AG04449 (cell line): ENCODE results near the gene EPHA6.

Source experiments
- CTCF ChIA-PET: fragments of 350-600 bp; formaldehyde crosslinking; extraction: SDS; loops from one replicate; lab custom pipeline; 2021; ENCODE audit warnings: antibody characterized with exemption; lab: Yijun Ruan, JAX
- POLR2A ChIA-PET: fragments of 400-600, 350-600 bp; formaldehyde crosslinking; extraction: SDS; loops from one replicate; lab custom pipeline; 2020; ENCODE audit warnings: antibody characterized with exemption, inconsistent platforms; lab: Yijun Ruan, JAX
- DNase-seq: peaks from one replicate; pipeline ENCODE4 v3.0.0-alpha.2; 2010; ENCODE audit warnings: low read depth, low spot score
- H3K4me3 ChIP-seq: 2 replicates; pipeline ENCODE4 v1.5.1; 2011; ENCODE audit warnings: low read depth, mild to moderate bottlenecking, control low read depth, low read length
- CTCF ChIP-seq: IDR thresholded peaks from one replicate; pipeline ENCODE4 v1.5.1; 2011; ENCODE audit warnings: mild to moderate bottlenecking, moderate library complexity, low read length, control low read depth, inconsistent platforms; ENCODE audit not compliant: insufficient read depth; ENCODE audit errors: missing control alignments

EPHA6 gene

GRCh38 chr3:97359977-97360376 is 545.6 kb downstream of the EPHA6 start:
- TF ChIP-seq CTCF, result no peak
- no peak overlapping the region for H3K4me3 ChIP-seq
- ChIA-PET CTCF (no interaction called here), POLR2A (no interaction called here)
- no peak for DNase-seq

- H3K4me3 ChIP-seq, result no peak overlapping the region
- no peak for TF ChIP-seq CTCF
- POLR2A ChIA-PET, result no interaction called here
- DNase-seq, result no peak
- CTCF ChIA-PET, result no interaction called here
Measured at GRCh38 chr3:97360804-97361203, 546.4 kb downstream of the EPHA6 start.

- DNase-seq, result no peak
- ChIA-PET POLR2A (no interaction called here), CTCF (no interaction called here)
- no peak for TF ChIP-seq CTCF
- H3K4me3 ChIP-seq, result no peak overlapping the region
Measured at GRCh38 chr3:97384583-97384982, 570.2 kb downstream of the EPHA6 start.

- no peak for DNase-seq
- no peak overlapping the region for H3K4me3 ChIP-seq
- no peak for TF ChIP-seq CTCF
- POLR2A ChIA-PET, result no interaction called here
- CTCF ChIA-PET, result no interaction called here
Measured at GRCh38 chr3:97388774-97389173, 574.4 kb downstream of the EPHA6 start.

DNA sequence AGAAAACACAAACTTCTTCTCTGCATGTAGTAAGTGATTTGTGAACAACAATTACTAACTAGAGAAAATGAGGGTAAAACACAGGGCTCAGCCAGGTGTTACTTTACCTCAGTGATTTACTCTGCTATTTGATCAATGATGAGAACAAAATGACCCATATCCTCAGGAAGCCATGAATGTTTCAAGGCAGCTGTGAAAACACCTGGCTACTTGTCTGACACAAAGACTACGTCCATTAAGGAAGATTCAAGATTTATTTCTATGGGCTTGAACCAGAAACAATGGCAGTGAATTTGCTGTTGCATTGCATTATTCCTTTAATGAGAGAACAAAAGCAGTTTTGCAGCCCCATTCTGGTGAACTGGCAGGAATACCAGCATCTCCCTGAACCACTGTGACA is 575.5 kb downstream of the EPHA6 start:
- ChIA-PET POLR2A (no interaction called here), CTCF (no interaction called here)
- DNase-seq, result no peak
- no peak overlapping the region for H3K4me3 ChIP-seq
- no peak for TF ChIP-seq CTCF

GRCh38 chr3:97391167-97391566 is 576.8 kb downstream of the EPHA6 start:
- no peak for TF ChIP-seq CTCF
- ChIA-PET POLR2A (no interaction called here), CTCF (no interaction called here)
- DNase-seq, result no peak
- no peak overlapping the region for H3K4me3 ChIP-seq

DNA sequence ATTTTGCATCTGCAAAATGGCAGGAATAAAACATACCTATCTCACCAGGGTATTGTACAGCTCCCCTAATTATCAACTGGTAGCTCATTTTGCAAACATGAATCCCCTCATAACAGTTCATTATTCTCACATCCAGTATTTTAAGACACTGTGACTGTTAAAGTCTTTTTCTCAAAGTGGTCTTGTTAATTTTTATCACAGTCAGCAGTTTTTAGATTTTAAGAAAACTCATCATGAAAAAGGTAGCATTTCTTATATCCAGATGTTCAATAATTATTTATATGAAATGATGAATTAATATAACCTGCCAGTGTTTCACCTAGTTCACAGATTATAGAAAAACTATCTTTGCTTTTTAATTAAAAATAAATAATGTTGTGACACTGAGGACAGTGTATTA is 595.2 kb downstream of the EPHA6 start:
- no peak for TF ChIP-seq CTCF
- H3K4me3 ChIP-seq, result no peak overlapping the region
- no peak for DNase-seq
- POLR2A ChIA-PET, result no interaction called here
- CTCF ChIA-PET, result no interaction called here
